GM18519 (cell line): ENCODE results near the gene KLHL40.

Source experiments
- ATAC-seq: cut with Tn5 transposase; IDR thresholded peaks from one replicate; pipeline ENCODE4 v1.9.1; 2021; ENCODE audit warnings: mild to moderate bottlenecking, moderate library complexity; ENCODE audit not compliant: unreplicated experiment, low FRiP score

Gene KLHL40

DNA sequence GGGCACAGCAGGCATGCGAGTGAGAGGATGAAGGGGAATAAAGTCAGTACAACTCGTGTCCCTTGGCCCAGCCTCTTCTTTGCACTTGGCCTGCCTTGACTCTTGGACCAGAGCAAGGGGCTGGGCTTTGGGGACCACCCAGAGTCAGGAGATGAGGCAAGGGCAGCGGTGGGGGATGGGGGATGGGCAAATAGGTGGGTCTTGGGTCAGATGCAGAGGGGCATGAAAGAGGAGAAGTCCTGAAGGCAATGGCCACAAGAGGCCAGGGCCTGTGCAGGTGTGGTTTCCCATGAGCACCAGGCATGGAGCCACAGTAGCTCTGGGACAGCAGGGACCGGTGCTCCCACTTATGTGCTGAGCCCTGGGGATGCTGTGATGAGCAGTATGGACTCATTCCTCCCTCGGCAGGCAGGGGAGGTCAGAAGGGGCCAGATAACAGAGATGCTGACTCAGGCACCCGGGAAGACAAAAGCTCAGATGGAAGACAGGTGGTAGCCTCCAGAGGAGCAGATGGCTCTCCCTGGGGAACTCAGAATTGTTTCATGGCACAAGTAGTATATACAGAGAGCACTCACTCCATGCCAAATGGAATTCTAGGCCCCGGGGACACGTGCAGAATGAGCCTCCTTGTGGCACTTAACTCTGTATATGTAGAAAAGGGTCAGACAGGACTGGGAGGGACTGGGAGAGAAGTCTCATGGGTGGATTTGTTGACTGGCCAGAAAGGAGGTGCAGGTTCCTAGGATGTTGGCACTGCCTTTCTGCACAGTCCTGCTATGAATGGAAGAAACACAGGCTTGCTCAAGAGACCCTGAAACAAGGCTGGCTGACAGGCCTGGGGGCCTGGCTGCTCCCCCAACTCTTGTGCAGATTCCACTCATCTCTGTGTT lies 17.6 kb upstream of the KLHL40 start:
- no peak for ATAC-seq

DNA sequence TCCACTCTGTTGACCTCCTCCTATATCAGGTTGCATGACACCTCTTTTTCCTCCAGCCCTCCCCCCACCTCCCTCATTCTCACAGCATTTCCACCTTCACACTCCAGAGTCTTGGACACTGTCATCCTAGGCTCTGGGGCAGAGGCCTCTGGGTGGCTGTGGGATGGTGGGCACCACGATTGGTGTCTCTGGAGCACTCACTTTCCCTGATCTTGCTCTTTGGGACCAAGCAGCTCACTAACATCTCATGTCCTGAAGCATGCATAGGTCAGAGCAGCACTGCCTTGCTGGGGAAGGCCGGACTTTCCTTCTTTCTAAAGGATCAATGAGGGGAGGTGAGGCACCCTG lies 16.9 kb upstream of the KLHL40 start:
- ATAC-seq, result no peak

GRCh38 chr3:42668793-42669217 lies 16.5 kb upstream of the KLHL40 start:
- ATAC-seq, result no peak

DNA sequence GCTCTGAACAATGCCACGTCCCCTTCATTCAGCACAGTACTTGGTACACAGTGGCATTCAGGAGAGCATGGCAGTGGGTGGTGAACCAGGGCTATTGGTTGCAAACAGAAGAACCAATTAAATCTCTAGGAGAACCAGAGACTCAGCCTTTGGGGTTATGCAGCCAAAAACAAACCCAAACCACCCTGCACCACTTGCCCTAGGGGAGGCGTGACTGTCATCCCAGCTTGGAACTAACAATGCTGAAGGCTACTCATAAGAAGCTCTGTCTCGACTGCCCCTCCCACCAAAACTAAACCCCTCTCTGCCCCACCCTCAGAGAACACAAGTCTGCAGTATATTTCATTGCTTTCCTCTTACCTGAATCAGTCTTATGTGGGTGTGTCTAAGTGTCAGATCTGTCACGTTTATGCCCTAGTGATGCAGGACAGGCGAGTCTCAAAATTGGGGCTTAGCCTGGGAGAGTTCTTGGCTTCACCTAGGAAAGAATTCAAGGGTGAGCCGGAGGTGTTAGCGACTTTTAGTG lies 15.2 kb upstream of the KLHL40 start:
- no peak for ATAC-seq

DNA sequence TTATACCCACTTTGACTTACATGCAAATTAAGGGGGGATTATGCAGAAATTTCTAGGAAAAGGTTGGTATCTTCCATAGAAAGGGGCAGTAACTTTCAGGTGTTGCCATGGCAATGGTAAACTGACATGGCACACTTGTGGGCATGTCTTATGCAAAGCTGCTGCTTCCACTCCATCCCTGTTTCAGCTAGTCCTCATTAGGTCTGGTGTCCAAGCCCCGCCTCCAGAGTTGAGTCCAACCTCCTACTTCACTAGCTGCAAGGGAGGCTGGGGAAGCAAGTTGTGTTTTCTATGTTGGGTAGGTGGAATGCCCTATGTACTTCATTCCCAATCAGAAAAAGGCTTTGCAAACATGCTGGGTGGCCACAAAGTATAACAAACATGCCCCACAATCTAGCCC lies 14.7 kb upstream of the KLHL40 start:
- ATAC-seq, result no peak

DNA sequence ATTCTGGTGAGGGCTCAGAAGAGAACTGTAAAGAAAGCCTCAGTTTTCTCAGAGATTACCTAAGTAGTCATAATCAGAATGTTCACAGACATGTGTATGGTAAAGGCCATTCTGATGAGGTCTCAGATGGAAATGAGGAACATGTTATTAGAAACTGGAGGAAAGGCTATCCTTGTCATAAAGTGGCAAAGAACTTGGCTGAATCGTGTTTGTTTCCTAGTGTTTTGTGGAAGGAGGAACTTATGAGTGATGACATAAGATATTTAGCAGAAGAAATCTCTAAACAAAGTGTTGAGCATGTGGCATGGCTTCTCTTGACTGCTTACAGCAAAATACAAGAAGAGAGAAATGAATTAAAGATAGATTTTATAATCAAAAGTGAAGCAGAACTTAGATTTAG lies 12.8 kb upstream of the KLHL40 start:
- ATAC-seq, result no peak

DNA sequence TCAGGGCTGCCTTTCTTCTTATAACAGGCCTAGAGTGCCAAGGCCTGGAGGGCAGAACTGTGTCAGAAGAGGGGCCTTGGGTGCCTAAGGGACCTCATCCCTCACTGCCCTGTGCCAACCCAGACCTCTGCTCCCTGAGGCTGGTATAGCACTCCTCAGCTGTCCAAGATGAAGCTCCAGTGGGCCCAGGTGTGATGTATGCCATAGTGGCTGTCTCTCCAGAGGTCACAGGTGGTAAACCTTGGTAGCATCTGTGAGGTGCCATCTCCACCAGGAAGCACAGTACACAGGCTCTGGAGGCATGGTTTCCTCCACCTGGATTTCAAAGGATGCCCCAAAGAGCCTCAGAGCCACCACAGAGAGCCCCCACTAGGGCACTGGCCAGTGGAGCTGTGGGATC lies 12.3 kb upstream of the KLHL40 start:
- no peak for ATAC-seq

DNA sequence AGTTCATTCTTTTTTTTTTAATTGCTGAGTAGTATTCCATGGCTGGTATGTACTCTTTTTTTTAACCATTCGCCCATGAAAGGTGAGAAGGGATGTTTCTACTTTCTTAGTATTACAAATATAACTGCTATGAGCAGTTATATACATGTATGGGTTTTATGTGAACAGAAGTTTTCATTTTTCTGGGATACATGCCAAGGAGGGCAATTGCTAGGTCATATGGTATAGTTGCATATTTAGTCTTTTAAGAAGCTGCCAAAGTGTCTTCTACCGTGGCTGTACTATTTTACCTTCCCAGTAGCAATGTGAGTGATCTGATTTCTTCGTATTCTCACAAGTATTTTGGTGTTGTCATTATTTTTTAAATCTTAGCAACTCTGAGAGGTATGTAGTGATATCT lies 11.2 kb upstream of the KLHL40 start:
- no peak for ATAC-seq

GRCh38 chr3:42675909-42676308 lies 9.4 kb upstream of the KLHL40 start:
- ATAC-seq, result no peak

DNA sequence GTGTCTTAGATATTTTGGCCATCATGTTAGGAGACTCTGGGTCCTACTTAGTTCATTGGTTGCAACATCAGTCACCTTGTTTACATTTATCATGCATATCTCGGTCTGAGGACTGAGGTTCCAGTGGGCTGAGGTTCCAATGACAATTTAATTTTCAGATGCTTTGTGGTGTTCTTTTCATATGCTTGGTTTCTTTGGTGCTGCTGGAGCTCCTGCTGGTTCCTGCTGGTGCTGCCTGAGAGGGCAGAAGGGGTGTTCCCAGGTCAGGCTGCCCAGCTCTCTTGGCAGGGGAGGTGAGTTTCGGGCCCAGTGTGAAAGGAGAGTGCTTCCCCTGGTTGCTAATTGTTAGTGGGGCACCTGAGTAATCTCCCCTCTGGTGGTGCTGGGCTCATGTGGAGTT lies 6.9 kb upstream of the KLHL40 start:
- ATAC-seq, result no peak

DNA sequence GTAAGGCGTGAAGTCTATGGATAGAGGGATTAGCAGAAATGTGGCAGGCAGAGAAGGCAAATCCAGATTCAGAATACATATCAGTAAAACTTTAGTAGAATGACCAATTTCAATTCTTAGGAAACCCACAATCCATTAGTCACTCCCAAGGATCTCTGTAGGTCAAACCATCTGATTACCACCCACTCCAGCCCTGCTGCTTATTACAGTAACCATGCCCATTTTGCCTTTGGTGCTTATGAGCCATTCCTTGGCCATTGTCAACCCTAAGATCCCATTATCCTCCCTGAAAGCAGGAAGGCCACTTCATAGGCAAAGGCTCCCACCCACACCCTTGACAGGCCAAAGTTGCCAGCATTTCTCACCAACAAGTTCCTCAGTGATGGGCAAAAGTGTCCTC lies 5.1 kb upstream of the KLHL40 start:
- no peak for ATAC-seq

DNA sequence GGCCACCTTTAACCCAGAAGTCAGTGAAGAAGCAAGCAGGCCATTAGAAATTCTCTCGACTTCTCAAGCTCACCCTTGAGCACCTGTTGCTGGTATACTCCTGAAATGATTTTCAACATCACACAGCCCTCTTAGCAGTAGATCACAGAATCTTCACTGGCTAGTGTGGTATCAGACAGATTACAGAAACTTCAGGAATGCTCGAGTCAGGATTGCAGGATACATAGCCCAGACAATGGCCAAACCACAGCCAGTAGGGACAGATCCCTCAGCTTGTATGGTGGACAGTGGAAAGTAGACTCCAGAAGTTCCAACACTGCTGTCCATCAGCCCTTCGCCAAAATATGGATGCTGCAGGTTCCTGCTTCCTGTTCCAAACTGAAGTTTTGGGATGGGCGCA lies 4.5 kb upstream of the KLHL40 start:
- no peak for ATAC-seq

DNA sequence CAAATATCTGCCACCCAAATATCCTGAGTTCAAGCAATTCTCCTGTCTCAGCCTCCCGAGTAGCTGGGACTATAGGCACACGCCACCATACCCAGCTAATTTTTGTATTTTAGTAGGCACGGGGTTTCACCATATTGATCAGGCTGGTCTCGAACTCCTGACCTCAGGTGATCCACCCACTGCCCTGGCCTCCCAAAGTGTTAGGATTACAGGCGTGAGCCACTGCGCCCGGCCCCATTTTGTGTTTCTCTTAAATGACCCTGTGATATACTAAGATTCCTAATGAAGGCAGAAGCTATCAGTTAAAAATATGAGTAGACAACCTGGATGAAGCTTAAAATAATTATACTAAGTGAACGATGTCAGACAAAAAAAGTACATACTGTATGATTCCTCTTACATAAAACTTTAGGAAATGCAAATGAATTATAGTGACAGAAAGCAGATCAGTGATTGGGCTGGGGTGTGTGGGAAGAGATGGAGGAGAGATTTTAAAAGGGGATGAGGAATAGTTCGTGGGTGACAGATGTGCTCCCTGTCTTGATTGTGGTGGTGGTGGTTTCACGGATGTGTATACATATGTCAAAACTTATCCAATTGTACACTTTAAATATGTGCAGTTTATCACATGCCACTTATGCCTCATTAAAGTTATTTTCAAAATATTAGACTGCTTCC lies 3.8 kb upstream of the KLHL40 start:
- no peak for ATAC-seq

- no peak for ATAC-seq
Measured at GRCh38 chr3:42682301-42683070, 2.9 kb upstream of the KLHL40 start.

DNA sequence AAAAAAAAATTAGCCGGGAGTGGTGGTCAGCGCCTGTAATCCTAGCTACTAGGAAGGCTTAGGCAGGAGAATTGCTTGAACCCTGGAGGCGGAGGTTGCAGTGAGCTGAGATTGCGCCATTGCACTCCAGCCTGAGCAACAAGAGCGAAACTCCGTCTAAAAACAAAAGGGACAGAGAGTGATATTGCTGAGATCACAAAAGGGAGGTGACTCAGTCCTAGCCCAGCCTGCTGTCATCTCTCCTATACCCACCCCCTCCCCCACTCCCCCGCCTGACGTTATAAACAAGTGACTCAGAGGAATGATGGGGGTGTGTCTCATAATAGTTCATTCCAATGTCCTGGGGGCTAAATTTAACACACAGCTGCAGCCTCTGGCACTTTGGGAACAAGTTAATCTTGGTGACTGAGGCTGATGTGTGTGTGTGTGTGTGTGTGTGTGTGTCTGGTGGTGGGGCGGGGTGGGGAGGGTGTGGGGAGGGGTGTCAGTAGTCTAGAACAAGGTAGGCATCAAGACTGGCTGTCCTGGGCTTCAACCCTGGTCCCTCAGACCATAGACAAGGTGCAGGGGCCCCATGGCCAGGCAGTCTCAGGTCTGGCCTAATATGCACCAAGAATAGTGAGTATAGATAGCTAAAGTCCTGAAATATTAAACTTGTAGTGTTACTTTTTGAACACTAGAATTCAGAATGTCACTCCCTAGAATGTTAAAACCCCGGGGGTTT lies 1.3 kb upstream of the KLHL40 start:
- ATAC-seq, result no peak

DNA sequence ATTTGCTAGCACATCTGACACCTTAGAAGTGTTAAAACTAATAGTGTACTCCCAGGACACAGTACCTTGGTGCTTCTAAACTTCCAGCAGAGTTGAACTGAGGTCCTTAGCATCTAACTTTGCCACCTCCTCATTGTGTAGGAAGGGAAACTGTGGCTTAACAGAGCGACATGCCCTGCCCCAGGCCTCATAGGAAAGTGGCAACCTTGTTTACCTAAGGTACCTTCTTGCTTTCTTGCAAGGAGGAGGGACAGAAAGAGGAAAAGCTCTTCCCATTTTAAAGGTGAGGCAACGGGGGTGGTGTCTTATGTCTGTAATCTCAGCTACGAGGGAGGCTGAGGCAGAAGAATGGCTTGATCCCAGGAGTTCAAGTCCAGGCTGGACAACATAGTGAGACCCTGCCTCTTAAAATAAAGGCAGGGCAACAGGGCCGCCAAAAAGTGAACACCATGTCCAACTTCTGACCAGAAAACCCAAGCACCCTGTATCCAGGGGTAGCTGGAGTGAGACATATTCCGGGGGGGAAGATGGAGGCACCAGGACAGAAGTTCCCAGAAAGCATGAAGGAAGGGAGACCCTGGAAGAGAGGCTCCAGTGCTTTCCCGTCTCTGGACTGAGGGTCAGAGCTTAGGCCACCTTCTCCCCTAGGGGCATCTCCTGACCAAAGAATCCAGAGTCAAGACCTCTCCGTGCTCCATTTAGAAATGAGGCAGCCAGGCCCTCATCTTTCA lies 540 bp upstream of the KLHL40 start:
- no peak for ATAC-seq

GRCh38 chr3:42685891-42686820 lies 819 bp downstream of the KLHL40 start:
- ATAC-seq, result no peak

GRCh38 chr3:42686832-42687650 lies 1.7 kb downstream of the KLHL40 start:
- no peak for ATAC-seq
